ENCODE data around the gene MERTK. TPM values are rescaled to one million over a fixed set of nuclear protein-coding genes. Genes with fewer than 3 reads are reported as not detected.
"Not testable (repeated sequence)": the region's sequence is repeated elsewhere in the genome, so short reads cannot be mapped to it uniquely, and the experiment has no call there.

Gene MERTK
- total RNA-seq, 1 experiment from 2014 or later = 18.4 TPM

- ChIA-PET CTCF (no interaction called here), POLR2A (ENCODE audit: low non-redundant PET) (no interaction called here)
- TF ChIP-seq CTCF (conservative IDR thresholded peaks at IDR 0.05; ENCODE audit: low read depth, low read length) = no peak
- TF ChIP-seq EZH2 (IDR thresholded peaks at IDR 0.05; ENCODE audit: borderline replicate concordance, low read depth, low read length, poor library complexity, severe bottlenecking) = no peak
- Histone ChIP-seq H3K27ac (ENCODE audit: low read depth, low read length, poor library complexity, severe bottlenecking) (no peak overlapping the region), H3K27me3 (replicated peaks; ENCODE audit: insufficient read depth, low read depth, low read length, poor library complexity) (no peaks in the 10 kb centered on the region), H3K4me3 (ENCODE audit: low read depth, low read length, poor library complexity, severe bottlenecking) (no peak overlapping the region), H3K9me3 (ENCODE audit: low read depth, low read length, poor library complexity, severe bottlenecking) (peaks cover 18% of the 10 kb centered on the region), H3K36me3 (ENCODE audit: insufficient read depth, low read length, poor library complexity, severe bottlenecking) (no peaks in the 10 kb centered on the region), H3K4me1 (ENCODE audit: insufficient read depth, low read length, poor library complexity, severe bottlenecking) (peaks cover 25% of the 10 kb centered on the region)
- intact Hi-C loops (cut with micrococcal nuclease; ENCODE audit: unreplicated experiment) = no loop called here
- no peak for DNase-seq (ENCODE audit: low spot score)
- no TSS peak for BruUV-seq (replicated peaks)
These were observed 135.2 kb downstream of the MERTK start for GRCh38 chr2:112033600-112033999.

GRCh38 chr2:112034924-112035323 is 136.5 kb downstream of the MERTK start:
- peaks cover 19% of the 10 kb centered on the region for H3K9me3 ChIP-seq (ENCODE audit: low read depth, low read length, poor library complexity, severe bottlenecking)
- no peaks in the 10 kb centered on the region for H3K27me3 ChIP-seq (replicated peaks; ENCODE audit: insufficient read depth, low read depth, low read length, poor library complexity)
- ChIA-PET POLR2A (ENCODE audit: low non-redundant PET) (no interaction called here), CTCF (no interaction called here)
- BruUV-seq (replicated peaks) = no TSS peak
- no peak for DNase-seq (ENCODE audit: low spot score)
- peaks cover 25% of the 10 kb centered on the region for H3K4me1 ChIP-seq (ENCODE audit: insufficient read depth, low read length, poor library complexity, severe bottlenecking)
- no peak overlapping the region for H3K27ac ChIP-seq (ENCODE audit: low read depth, low read length, poor library complexity, severe bottlenecking)
- TF ChIP-seq CTCF (conservative IDR thresholded peaks at IDR 0.05; ENCODE audit: low read depth, low read length) = no peak
- no peak for TF ChIP-seq EZH2 (IDR thresholded peaks at IDR 0.05; ENCODE audit: borderline replicate concordance, low read depth, low read length, poor library complexity, severe bottlenecking)
- intact Hi-C loops (cut with micrococcal nuclease; ENCODE audit: unreplicated experiment) = no loop called here
- no peak overlapping the region for H3K4me3 ChIP-seq (ENCODE audit: low read depth, low read length, poor library complexity, severe bottlenecking)
- no peaks in the 10 kb centered on the region for H3K36me3 ChIP-seq (ENCODE audit: insufficient read depth, low read length, poor library complexity, severe bottlenecking)

GRCh38 chr2:112035786-112036185 is 137.4 kb downstream of the MERTK start:
- H3K9me3 ChIP-seq (ENCODE audit: low read depth, low read length, poor library complexity, severe bottlenecking) = peaks cover 19% of the 10 kb centered on the region
- ChIA-PET POLR2A (ENCODE audit: low non-redundant PET) (no interaction called here), CTCF (no interaction called here)
- DNase-seq (ENCODE audit: low spot score) = no peak
- no peak overlapping the region for H3K4me3 ChIP-seq (ENCODE audit: low read depth, low read length, poor library complexity, severe bottlenecking)
- TF ChIP-seq CTCF (conservative IDR thresholded peaks at IDR 0.05; ENCODE audit: low read depth, low read length) (no peak), EZH2 (IDR thresholded peaks at IDR 0.05; ENCODE audit: borderline replicate concordance, low read depth, low read length, poor library complexity, severe bottlenecking) (no peak)
- no peak overlapping the region for H3K27ac ChIP-seq (ENCODE audit: low read depth, low read length, poor library complexity, severe bottlenecking)
- BruUV-seq (replicated peaks) = no TSS peak
- H3K27me3 ChIP-seq (replicated peaks; ENCODE audit: insufficient read depth, low read depth, low read length, poor library complexity) = no peaks in the 10 kb centered on the region
- no peaks in the 10 kb centered on the region for H3K36me3 ChIP-seq (ENCODE audit: insufficient read depth, low read length, poor library complexity, severe bottlenecking)
- intact Hi-C loops (cut with micrococcal nuclease; ENCODE audit: unreplicated experiment) = no loop called here
- peaks cover 25% of the 10 kb centered on the region for H3K4me1 ChIP-seq (ENCODE audit: insufficient read depth, low read length, poor library complexity, severe bottlenecking)

GRCh38 chr2:112039556-112039955 is 141.1 kb downstream of the MERTK start:
- CTCF ChIA-PET; POLR2A ChIA-PET (ENCODE audit: low non-redundant PET): not testable (repeated sequence)

GRCh38 chr2:112040066-112040465 is 141.7 kb downstream of the MERTK start:
- CTCF ChIA-PET; H3K4me3 ChIP-seq (ENCODE audit: low read depth, low read length, poor library complexity, severe bottlenecking); POLR2A ChIA-PET (ENCODE audit: low non-redundant PET); H3K27me3 ChIP-seq (replicated peaks; ENCODE audit: insufficient read depth, low read depth, low read length, poor library complexity); H3K36me3 ChIP-seq (ENCODE audit: insufficient read depth, low read length, poor library complexity, severe bottlenecking); intact Hi-C loops (cut with micrococcal nuclease; ENCODE audit: unreplicated experiment); H3K4me1 ChIP-seq (ENCODE audit: insufficient read depth, low read length, poor library complexity, severe bottlenecking); BruUV-seq (replicated peaks); H3K27ac ChIP-seq (ENCODE audit: low read depth, low read length, poor library complexity, severe bottlenecking); DNase-seq (ENCODE audit: low spot score): not testable (repeated sequence)
- peaks cover 13% of the 10 kb centered on the region for H3K9me3 ChIP-seq (ENCODE audit: low read depth, low read length, poor library complexity, severe bottlenecking)

More at GRCh38 chr2:112039556-112039955, 141.1 kb downstream of the MERTK start:
- H3K27me3 ChIP-seq (replicated peaks; ENCODE audit: insufficient read depth, low read depth, low read length, poor library complexity); H3K4me3 ChIP-seq (ENCODE audit: low read depth, low read length, poor library complexity, severe bottlenecking); H3K4me1 ChIP-seq (ENCODE audit: insufficient read depth, low read length, poor library complexity, severe bottlenecking); intact Hi-C loops (cut with micrococcal nuclease; ENCODE audit: unreplicated experiment); BruUV-seq (replicated peaks); H3K36me3 ChIP-seq (ENCODE audit: insufficient read depth, low read length, poor library complexity, severe bottlenecking); DNase-seq (ENCODE audit: low spot score); H3K27ac ChIP-seq (ENCODE audit: low read depth, low read length, poor library complexity, severe bottlenecking): not testable (repeated sequence)
- peaks cover 18% of the 10 kb centered on the region for H3K9me3 ChIP-seq (ENCODE audit: low read depth, low read length, poor library complexity, severe bottlenecking)

GRCh38 chr2:112041460-112041859 is 143.1 kb downstream of the MERTK start:
- H3K9me3 ChIP-seq (ENCODE audit: low read depth, low read length, poor library complexity, severe bottlenecking) = peaks cover 16% of the 10 kb centered on the region
- POLR2A ChIA-PET (ENCODE audit: low non-redundant PET); H3K4me3 ChIP-seq (ENCODE audit: low read depth, low read length, poor library complexity, severe bottlenecking); H3K27me3 ChIP-seq (replicated peaks; ENCODE audit: insufficient read depth, low read depth, low read length, poor library complexity); intact Hi-C loops (cut with micrococcal nuclease; ENCODE audit: unreplicated experiment); CTCF ChIA-PET; H3K27ac ChIP-seq (ENCODE audit: low read depth, low read length, poor library complexity, severe bottlenecking); H3K4me1 ChIP-seq (ENCODE audit: insufficient read depth, low read length, poor library complexity, severe bottlenecking); BruUV-seq (replicated peaks); H3K36me3 ChIP-seq (ENCODE audit: insufficient read depth, low read length, poor library complexity, severe bottlenecking); DNase-seq (ENCODE audit: low spot score): not testable (repeated sequence)

Data from A673 (cell line).